Measurements from ENCODE around the gene TOM1.

The TOM1 gene

GRCh38 chr22:35346596-35347220 lies 47.0 kb downstream of the TOM1 start:
- TF ChIP-seq POLR2A (IDR thresholded peaks at IDR 0.05; ENCODE audit: extremely low read depth, insufficient read length), result no peak
- no peak for TF ChIP-seq MAX (IDR thresholded peaks at IDR 0.05; ENCODE audit: low read depth, low read length)
- no peak for TF ChIP-seq MYC (IDR thresholded peaks at IDR 0.05; ENCODE audit: low read depth, low read length)
- no peak for TF ChIP-seq CTCF (IDR thresholded peaks at IDR 0.05; ENCODE audit: low read depth, low read length)
- no peak for DNase-seq (ENCODE audit: low read depth)

GRCh38 chr22:35347462-35347861 lies 47.8 kb downstream of the TOM1 start:
- TF ChIP-seq CTCF (IDR thresholded peaks at IDR 0.05; ENCODE audit: low read depth, low read length) (no peak), POLR2A (IDR thresholded peaks at IDR 0.05; ENCODE audit: extremely low read depth, insufficient read length) (no peak), MYC (IDR thresholded peaks at IDR 0.05; ENCODE audit: low read depth, low read length) (no peak), MAX (IDR thresholded peaks at IDR 0.05; ENCODE audit: low read depth, low read length) (no peak)
- no peak overlapping the region for H3K4me3 ChIP-seq (ENCODE audit: low read depth, low read length)
- DNase-seq (ENCODE audit: low read depth), result no peak

More at GRCh38 chr22:35346596-35347220, 47.0 kb downstream of the TOM1 start:
- H3K4me3 ChIP-seq (ENCODE audit: low read depth, low read length), result no peak overlapping the region

- no peak for DNase-seq (ENCODE audit: low read depth)
- H3K4me3 ChIP-seq (ENCODE audit: low read depth, low read length), result no peak overlapping the region
- TF ChIP-seq CTCF (IDR thresholded peaks at IDR 0.05; ENCODE audit: low read depth, low read length) (no peak), POLR2A (IDR thresholded peaks at IDR 0.05; ENCODE audit: extremely low read depth, insufficient read length) (no peak), MAX (IDR thresholded peaks at IDR 0.05; ENCODE audit: low read depth, low read length) (no peak), MYC (IDR thresholded peaks at IDR 0.05; ENCODE audit: low read depth, low read length) (no peak)
Observed at GRCh38 chr22:35348026-35348590, 48.4 kb downstream of the TOM1 start.

GRCh38 chr22:35348703-35349102 lies 49.0 kb downstream of the TOM1 start:
- no peak overlapping the region for H3K4me3 ChIP-seq (ENCODE audit: low read depth, low read length)
- TF ChIP-seq MAX (IDR thresholded peaks at IDR 0.05; ENCODE audit: low read depth, low read length), result no peak
- no peak for TF ChIP-seq POLR2A (IDR thresholded peaks at IDR 0.05; ENCODE audit: extremely low read depth, insufficient read length)
- TF ChIP-seq CTCF (IDR thresholded peaks at IDR 0.05; ENCODE audit: low read depth, low read length), result no peak
- TF ChIP-seq MYC (IDR thresholded peaks at IDR 0.05; ENCODE audit: low read depth, low read length), result no peak
- no peak for DNase-seq (ENCODE audit: low read depth)

- no peak for DNase-seq (ENCODE audit: low read depth)
- TF ChIP-seq POLR2A (IDR thresholded peaks at IDR 0.05; ENCODE audit: extremely low read depth, insufficient read length), result no peak
- no peak for TF ChIP-seq MYC (IDR thresholded peaks at IDR 0.05; ENCODE audit: low read depth, low read length)
- TF ChIP-seq CTCF (IDR thresholded peaks at IDR 0.05; ENCODE audit: low read depth, low read length), result no peak
- no peak for TF ChIP-seq MAX (IDR thresholded peaks at IDR 0.05; ENCODE audit: low read depth, low read length)
- H3K4me3 ChIP-seq (ENCODE audit: low read depth, low read length), result no peak overlapping the region
Observed at GRCh38 chr22:35349368-35349703, 49.6 kb downstream of the TOM1 start.
